ENCODE data around the gene ZNF780A. TPM values are rescaled to one million over a fixed set of nuclear protein-coding genes. Genes with fewer than 3 reads are reported as not detected.

The ZNF780A gene
- total and polyA plus RNA-seq, 2 of the 13 experiments (the other 11 are each of a cell fraction or from before 2014, with no cell fraction given), result 13.5 to 22.7 TPM

GRCh38 chr19:40136818-40137217, 46.1 kb upstream of the ZNF780A start:
- Histone ChIP-seq H2AFZ (ENCODE audit: low read length) (no peak overlapping the region), H3K27ac (ENCODE audit: extremely low read length, insufficient read depth, low read length) (no peak overlapping the region), H4K20me1 (ENCODE audit: insufficient read depth, low read length) (no peaks in the 10 kb centered on the region), H3K36me3 (replicated peaks in 1 of 2; ENCODE audit: control insufficient read depth in 1 of 2, insufficient read depth in 2 of 2, low read length in 2 of 2) (no peaks in the 10 kb centered on the region), H3K9ac (ENCODE audit: insufficient read depth, low read depth, low read length) (no peak overlapping the region), H3K4me2 (ENCODE audit: low read depth, low read length) (no peak overlapping the region), H3K9me3 (ENCODE audit: low read length) (no peaks in the 10 kb centered on the region), H3K79me2 (ENCODE audit: insufficient read depth, low read length) (no peaks in the 10 kb centered on the region), H3K4me1 (ENCODE audit: insufficient read depth, low read length) (no peaks in the 10 kb centered on the region), H3K27me3 (ENCODE audit: control insufficient read depth in 1 of 2, insufficient read depth in 2 of 2, low read length in 2 of 2) (peaks cover 0 to 14% of the 10 kb centered on the region in 2 experiments; a peak in 3 of 5 replicates), H3K4me3 (replicated peaks in 1 of 3; ENCODE audit: insufficient read depth in 1 of 3, low read depth in 2 of 3, low read length in 3 of 3) (no peak overlapping the region)
- intact Hi-C loops (cut with micrococcal nuclease; ENCODE audit: unreplicated experiment), result no loop called here
- BruUV-seq (replicated peaks), result no TSS peak
- no peak for DNase-seq (ENCODE audit: low spot score)
- POLR2A ChIA-PET, result no interaction called here
- in situ Hi-C loops (cut with HindIII; ENCODE audit: extremely low pct_ligation_motif_present, low pct_unique_long_range_greater_than_20kb), result loop anchor here (5.0 kb wide), 1 partner anchor 85 kb away; no protein-coding TSS in a partner anchor
- 30% methylated on average over 5 of the region's 5 CpGs for WGBS (ENCODE audit: low lambda C conversion rate)
- no peak for FAIRE-seq
- ATAC-seq, result peak; percentile 30; the same call in 1 of the 3 replicates
- no peak for TF ChIP-seq ZBTB25 (CRISPR knock-in tag; IDR thresholded peaks at IDR 0.05)
- CTCF ChIA-PET (ENCODE audit: low intra/inter-chr PET ratio, low total read pairs), result no interaction called here

- intact Hi-C loops (cut with micrococcal nuclease; ENCODE audit: unreplicated experiment), result no loop called here
- no peak overlapping the region for H2AFZ ChIP-seq (ENCODE audit: low read length)
- no TSS peak for BruUV-seq (replicated peaks)
- FAIRE-seq, result no peak
- H3K27ac ChIP-seq (ENCODE audit: extremely low read length, insufficient read depth, low read length), result no peak overlapping the region
- in situ Hi-C loops (cut with HindIII; ENCODE audit: extremely low pct_ligation_motif_present, low pct_unique_long_range_greater_than_20kb), result loop anchor here (5.0 kb wide), 1 partner anchor 87 kb away; no protein-coding TSS in a partner anchor
- peaks cover 0 to 14% of the 10 kb centered on the region in 2 experiments; a peak in 3 of 5 replicates for H3K27me3 ChIP-seq (ENCODE audit: control insufficient read depth in 1 of 2, insufficient read depth in 2 of 2, low read length in 2 of 2)
- no peak for TF ChIP-seq RFXANK (CRISPR knock-in tag; IDR thresholded peaks at IDR 0.05)
- no peak for TF ChIP-seq FOXK2 (IDR thresholded peaks at IDR 0.05)
- TF ChIP-seq ZBTB20 (CRISPR knock-in tag; IDR thresholded peaks at IDR 0.05; ENCODE audit: borderline replicate concordance, low read depth), result no peak
- no peak for TF ChIP-seq CEBPB (IDR thresholded peaks at IDR 0.05; ENCODE audit: borderline replicate concordance, low read depth, low read length)
- TF ChIP-seq ZMAT5 (CRISPR knock-in tag; IDR thresholded peaks at IDR 0.05; ENCODE audit: borderline replicate concordance, low read depth), result no peak
- TF ChIP-seq XBP1 (CRISPR knock-in tag; IDR thresholded peaks at IDR 0.05), result no peak
- no peak for TF ChIP-seq SMARCC2 (IDR thresholded peaks at IDR 0.05)
- TF ChIP-seq, protein P1, sequence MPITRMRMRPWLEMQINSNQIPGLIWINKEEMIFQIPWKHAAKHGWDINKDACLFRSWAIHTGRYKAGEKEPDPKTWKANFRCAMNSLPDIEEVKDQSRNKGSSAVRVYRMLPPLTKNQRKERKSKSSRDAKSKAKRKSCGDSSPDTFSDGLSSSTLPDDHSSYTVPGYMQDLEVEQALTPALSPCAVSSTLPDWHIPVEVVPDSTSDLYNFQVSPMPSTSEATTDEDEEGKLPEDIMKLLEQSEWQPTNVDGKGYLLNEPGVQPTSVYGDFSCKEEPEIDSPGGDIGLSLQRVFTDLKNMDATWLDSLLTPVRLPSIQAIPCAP (CRISPR knock-in tag; IDR thresholded peaks at IDR 0.05; ENCODE audit: low read depth), result no peak
- no peak for TF ChIP-seq STAG1 (CRISPR knock-in tag; IDR thresholded peaks at IDR 0.05)
- TF ChIP-seq ZUFSP (CRISPR knock-in tag; IDR thresholded peaks at IDR 0.05; ENCODE audit: borderline replicate concordance), result no peak
- H3K4me1 ChIP-seq (ENCODE audit: insufficient read depth, low read length), result no peaks in the 10 kb centered on the region
- H3K9me3 ChIP-seq (ENCODE audit: low read length), result no peaks in the 10 kb centered on the region
- ATAC-seq, result no peak
- POLR2A ChIA-PET, result no interaction called here
- no peaks in the 10 kb centered on the region for H3K79me2 ChIP-seq (ENCODE audit: insufficient read depth, low read length)
- no peaks in the 10 kb centered on the region for H4K20me1 ChIP-seq (ENCODE audit: insufficient read depth, low read length)
- no peak overlapping the region for H3K9ac ChIP-seq (ENCODE audit: insufficient read depth, low read depth, low read length)
- no peak overlapping the region for H3K4me3 ChIP-seq (replicated peaks in 1 of 3; ENCODE audit: insufficient read depth in 1 of 3, low read depth in 2 of 3, low read length in 3 of 3)
- CTCF ChIA-PET (ENCODE audit: low intra/inter-chr PET ratio, low total read pairs), result no interaction called here
- H3K36me3 ChIP-seq (replicated peaks in 1 of 2; ENCODE audit: control insufficient read depth in 1 of 2, insufficient read depth in 2 of 2, low read length in 2 of 2), result no peaks in the 10 kb centered on the region
- DNase-seq (ENCODE audit: low spot score), result no peak
- H3K4me2 ChIP-seq (ENCODE audit: low read depth, low read length), result no peak overlapping the region
Measured at GRCh38 chr19:40134866-40135265, 44.1 kb upstream of the ZNF780A start.
